Upper lobe of left lung (tissue), 4 donors: Measurements from ENCODE around the gene ORC2.

ENCODE experiments used
- CTCF ChIP-seq, 6 experiments: fragments of 450-650 bp in 4 of 6; fragments of 200-600 bp in 2 of 6; sonication (generic) in 2 of 6; IDR thresholded peaks; one replicate each; pipeline ENCODE4 v1.5.1; 2016 to 2019; ENCODE audit warnings: antibody characterized with exemption in 6 of 6
- EP300 ChIP-seq, 4 donors: sonication (generic); formaldehyde crosslinking; IDR thresholded peaks; one replicate each; pipeline ENCODE4 v1.5.1; 2017; ENCODE audit warnings: antibody characterized with exemption in 4 of 4, control low read depth in 2 of 4
- POLR2A ChIP-seq, 4 donors: fragments of 450-650 bp; IDR thresholded peaks; one replicate each; pipeline ENCODE4 v1.5.1; 2016 to 2017; ENCODE audit warnings: antibody characterized with exemption in 4 of 4, mild to moderate bottlenecking in 2 of 4
- POLR2AphosphoS5 ChIP-seq, 2 donors: sonication (generic); formaldehyde crosslinking; IDR thresholded peaks; one replicate each; pipeline ENCODE4 v1.5.1; 2017; ENCODE audit warnings: antibody characterized with exemption in 2 of 2

DNA sequence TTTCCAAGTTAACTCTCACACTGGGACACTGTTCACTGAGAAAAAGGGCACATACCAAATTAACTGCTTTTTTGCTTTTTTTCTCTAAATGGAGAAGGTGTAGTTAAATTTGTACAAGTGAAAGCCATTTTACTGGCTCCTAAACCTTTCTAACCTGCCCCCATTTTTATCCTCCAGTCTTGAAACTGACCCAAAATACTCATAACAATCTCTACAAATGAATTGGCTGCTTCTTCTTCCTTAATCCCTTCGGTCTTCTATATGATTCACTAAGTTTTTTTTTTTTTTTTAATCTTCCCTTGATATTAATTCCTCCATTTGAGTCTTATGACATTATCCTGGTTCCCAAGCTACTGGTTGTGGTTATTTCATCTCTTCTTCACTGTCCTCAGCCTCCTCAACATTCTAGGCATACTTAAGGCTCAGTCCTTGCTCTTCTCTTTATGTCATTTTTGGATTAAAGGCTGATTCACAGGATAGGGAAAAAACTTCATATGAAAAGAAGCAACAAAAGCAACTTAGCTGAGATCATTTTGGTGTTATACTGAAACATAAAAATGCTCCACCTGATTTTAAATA is 19.8 kb downstream of the ORC2 start:
- TF ChIP-seq CTCF (IDR thresholded peaks at IDR 0.05) (no peak), POLR2A (IDR thresholded peaks at IDR 0.05) (no peak), POLR2AphosphoS5 (IDR thresholded peaks at IDR 0.05) (no peak), EP300 (IDR thresholded peaks at IDR 0.05) (no peak)
